Natural killer cell (primary cell): ENCODE measurements around the gene RNU1-2. TPM values are rescaled to one million over a fixed set of nuclear protein-coding genes. Genes with fewer than 3 reads are reported as not detected.
"Not testable (repeated sequence)": the region's sequence is repeated elsewhere in the genome, so short reads cannot be mapped to it uniquely, and the experiment has no call there.

Experiments used
- ATAC-seq, 3 donors: fragments of 150-1000 bp in 2 of 3; fragments of 200-7000 bp in 1 of 3; cut with Tn5 transposase; 1 replicate in 1 of 3; 2 replicates in 2 of 3; pipeline ENCODE4 v1.10.0; 2021; ENCODE audit warnings: mild to moderate bottlenecking in 2 of 3, moderate library complexity in 2 of 3
- DNase-seq, 2 donors: peaks; one replicate each; pipeline versions ENCODE4 v3.0.0 to v3.0.0-alpha.2; 2013 to 2021; ENCODE audit warnings: mixed read lengths in 1 of 2
- H3K27ac ChIP-seq: one replicate; pipeline ENCODE4 v1.5.1; 2013; ENCODE audit warnings: mild to moderate bottlenecking, low read length
- H3K27me3 ChIP-seq: one replicate; pipeline ENCODE4 v1.6.1; 2013; ENCODE audit warnings: low read length; ENCODE audit not compliant: control insufficient read depth, insufficient read depth
- H3K36me3 ChIP-seq: one replicate; pipeline ENCODE4 v1.6.1; 2013; ENCODE audit warnings: low read length; ENCODE audit not compliant: control insufficient read depth, insufficient read depth
- H3K4me1 ChIP-seq: one replicate; pipeline ENCODE4 v1.6.1; 2013; ENCODE audit warnings: low read length; ENCODE audit not compliant: control insufficient read depth, insufficient read depth
- H3K4me3 ChIP-seq: one replicate; pipeline ENCODE4 v1.5.1; 2013; ENCODE audit warnings: low read length
- H3K9me3 ChIP-seq: one replicate; pipeline ENCODE4 v1.6.1; 2013; ENCODE audit warnings: low read length; ENCODE audit not compliant: control insufficient read depth, insufficient read depth
- H3K27ac Mint-ChIP-seq, 2 donors: one replicate each; pipeline ENCODE4 v1.8.0; 2022; ENCODE audit warnings: mild to moderate bottlenecking in 2 of 2, mixed read lengths in 2 of 2, moderate library complexity in 1 of 2
- H3K27me3 Mint-ChIP-seq, 2 donors: one replicate each; pipeline ENCODE4 v1.8.0; 2022; ENCODE audit warnings: low read depth in 2 of 2, mixed read lengths in 2 of 2
- H3K36me3 Mint-ChIP-seq: one replicate; pipeline ENCODE4 v1.8.0; 2022; ENCODE audit warnings: mixed read lengths
- H3K4me1 Mint-ChIP-seq, 2 donors: one replicate each; pipeline ENCODE4 v1.8.0; 2022; ENCODE audit warnings: mixed read lengths in 2 of 2
- H3K4me3 Mint-ChIP-seq: one replicate; pipeline ENCODE4 v1.8.0; 2022; ENCODE audit warnings: mild to moderate bottlenecking, moderate library complexity, mixed read lengths
- H3K9me3 Mint-ChIP-seq, 2 donors: one replicate each; pipeline ENCODE4 v1.8.0; 2022; ENCODE audit warnings: mixed read lengths in 2 of 2
- WGBS: methylation state at CpG from one replicate; pipeline ENCODE4 v1.1.7; 2013; ENCODE audit warnings: missing lambda C conversion rate; ENCODE audit not compliant: insufficient coverage; 5-methylcytosine and 5-hydroxymethylcytosine counted together
- intact Hi-C: fragments of 100-400 bp; cut with micrococcal nuclease; formaldehyde crosslinking; loops from one replicate; pipeline ENCODE4 v1.14.2; 2022
- total RNA-seq, 4 donors: library from RNA; stranded (reverse); fragments of 120-200 nt in 1 of 4; gene quantifications; one replicate each; pipeline versions ENCODE4 v1.2.3 to v1.2.4, GENCODE V29; 2013 to 2022
- TF ChIP-seq, protein P1 (sequence below): fragments of 200-600 bp; IDR thresholded peaks from one replicate; pipeline ENCODE4 v1.8.0; 2022; ENCODE audit warnings: antibody characterized with exemption

The RNU1-2 gene
- total RNA-seq, 3 donors from 2014 or later (not counting 1 experiment from before 2014, with no cell fraction given) = 2,937 to 3,261 (median 3,038) TPM

DNA sequence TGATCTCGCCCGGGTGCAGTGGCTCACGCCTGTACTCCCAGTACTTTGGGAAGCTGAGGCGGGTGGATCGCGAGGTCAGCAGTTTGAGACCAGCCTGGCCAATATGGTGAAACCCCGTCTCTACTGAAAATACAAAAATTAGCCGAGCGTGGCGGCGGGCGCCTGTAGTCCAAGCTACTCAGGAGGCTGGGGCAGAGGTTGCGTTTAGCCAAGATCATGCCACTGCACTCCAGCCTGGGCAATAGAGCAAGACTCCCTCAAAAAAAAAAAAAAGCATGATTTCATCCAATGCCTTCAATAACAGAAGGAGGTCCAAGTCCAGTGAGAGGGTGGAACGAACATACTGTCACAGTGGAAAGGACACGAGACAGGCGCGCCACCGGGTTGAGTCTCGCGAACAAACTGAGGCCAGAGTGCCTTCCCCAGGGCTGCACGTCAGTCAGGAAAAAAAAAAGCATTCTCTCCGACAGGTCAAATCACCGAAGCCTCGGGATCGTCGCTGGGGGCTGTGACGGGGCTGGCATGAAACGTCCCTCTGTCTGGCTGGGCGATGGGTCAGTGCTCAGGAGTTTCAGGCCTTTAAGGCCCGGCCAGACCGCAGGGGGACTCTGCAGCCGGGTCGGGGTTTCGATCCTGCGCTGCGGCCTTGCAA, 17.5 kb downstream of the RNU1-2 start:
- H3K36me3 Mint-ChIP-seq = no peaks in the 10 kb centered on the region
- WGBS = 50% methylated on average over 36 of the region's 36 CpGs

DNA sequence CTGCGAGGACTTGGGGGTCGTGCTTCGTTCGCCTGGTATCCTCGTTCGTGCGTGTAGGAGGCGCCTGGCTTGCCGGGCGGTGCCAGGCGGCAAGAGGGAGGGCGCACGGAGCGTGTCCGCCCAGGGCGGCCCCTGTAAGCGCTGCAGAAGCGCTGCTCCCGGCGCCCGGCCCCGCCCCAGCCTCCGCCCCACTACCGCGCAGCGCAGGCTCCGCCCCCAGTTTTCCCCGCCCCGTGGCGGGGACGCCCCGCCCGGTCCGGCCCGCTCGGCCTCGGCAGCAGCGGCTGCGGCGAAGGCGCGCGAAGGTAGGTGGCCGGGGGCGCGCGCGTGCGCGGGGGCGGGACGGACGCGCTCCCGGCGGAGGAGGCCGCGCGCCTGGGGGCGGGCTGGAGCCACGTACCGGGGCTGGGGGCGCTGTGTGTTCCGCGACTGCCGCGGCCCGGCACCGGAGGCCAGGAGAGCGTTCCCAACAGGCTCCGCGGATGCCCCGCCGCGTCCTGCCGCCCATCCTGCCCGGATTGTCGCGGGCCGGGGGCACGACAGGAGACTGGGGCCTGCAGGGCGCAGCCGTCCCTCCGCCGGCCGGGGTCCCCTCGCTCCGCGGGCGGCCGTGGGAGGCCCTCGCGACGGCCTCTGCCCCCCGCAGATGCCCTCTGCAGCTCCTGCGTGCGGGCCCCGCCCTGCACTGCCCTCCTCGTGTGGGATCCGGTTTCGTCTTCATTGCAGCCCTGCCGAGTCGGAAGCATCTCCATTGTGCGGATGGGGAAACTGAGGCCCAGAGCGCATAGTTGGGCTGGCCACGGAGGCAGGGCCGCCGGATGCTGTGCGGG, 18.3 kb downstream of the RNU1-2 start:
- under 1% methylated on average over 109 of the region's 109 CpGs for WGBS
- Mint-ChIP-seq H3K36me3 (no peaks in the 10 kb centered on the region), H3K4me3 (peak overlapping the region; percentile 97), H3K27ac (peak overlapping the region; percentile 80 to 84), H3K27me3 (no peaks in the 10 kb centered on the region), H3K9me3 (no peaks in the 10 kb centered on the region), H3K4me1 (peaks cover 31 to 33% of the 10 kb centered on the region in 2 donors)
- Histone ChIP-seq H3K9me3 (no peaks in the 10 kb centered on the region), H3K27me3 (no peaks in the 10 kb centered on the region), H3K4me1 (peaks cover 25% of the 10 kb centered on the region), H3K36me3 (no peaks in the 10 kb centered on the region), H3K4me3 (peak overlapping the region; percentile 84), H3K27ac (peak overlapping the region; percentile 82)
- TF ChIP-seq, protein P1, sequence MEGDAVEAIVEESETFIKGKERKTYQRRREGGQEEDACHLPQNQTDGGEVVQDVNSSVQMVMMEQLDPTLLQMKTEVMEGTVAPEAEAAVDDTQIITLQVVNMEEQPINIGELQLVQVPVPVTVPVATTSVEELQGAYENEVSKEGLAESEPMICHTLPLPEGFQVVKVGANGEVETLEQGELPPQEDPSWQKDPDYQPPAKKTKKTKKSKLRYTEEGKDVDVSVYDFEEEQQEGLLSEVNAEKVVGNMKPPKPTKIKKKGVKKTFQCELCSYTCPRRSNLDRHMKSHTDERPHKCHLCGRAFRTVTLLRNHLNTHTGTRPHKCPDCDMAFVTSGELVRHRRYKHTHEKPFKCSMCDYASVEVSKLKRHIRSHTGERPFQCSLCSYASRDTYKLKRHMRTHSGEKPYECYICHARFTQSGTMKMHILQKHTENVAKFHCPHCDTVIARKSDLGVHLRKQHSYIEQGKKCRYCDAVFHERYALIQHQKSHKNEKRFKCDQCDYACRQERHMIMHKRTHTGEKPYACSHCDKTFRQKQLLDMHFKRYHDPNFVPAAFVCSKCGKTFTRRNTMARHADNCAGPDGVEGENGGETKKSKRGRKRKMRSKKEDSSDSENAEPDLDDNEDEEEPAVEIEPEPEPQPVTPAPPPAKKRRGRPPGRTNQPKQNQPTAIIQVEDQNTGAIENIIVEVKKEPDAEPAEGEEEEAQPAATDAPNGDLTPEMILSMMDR = no peak
- DNase-seq = peak; percentile 90 to 95
- intact Hi-C loops = loop anchor here (1.0 kb wide), 1 partner anchor 9 kb away; no protein-coding TSS in a partner anchor
- ATAC-seq = peak; percentile 95 to 99 (median 95)

More for the DNA sequence above, 17.5 kb downstream of the RNU1-2 start:
- TF ChIP-seq, protein P1 = no peak
- peak overlapping the region; percentile 84 for H3K4me3 Mint-ChIP-seq
- intact Hi-C loops = loop anchor here (1.0 kb wide), 1 partner anchor 8 kb away; no protein-coding TSS in a partner anchor
- no peaks in the 10 kb centered on the region for H3K9me3 ChIP-seq
- no peaks in the 10 kb centered on the region for H3K36me3 ChIP-seq
- H3K27ac ChIP-seq = peak overlapping the region; percentile 82
- ATAC-seq = no peak
- peak overlapping the region; percentile 73 to 84 for H3K27ac Mint-ChIP-seq
- no peaks in the 10 kb centered on the region for H3K27me3 ChIP-seq
- no peaks in the 10 kb centered on the region for H3K27me3 Mint-ChIP-seq
- H3K4me1 Mint-ChIP-seq = peaks cover 31 to 32% of the 10 kb centered on the region in 2 donors
- no peaks in the 10 kb centered on the region for H3K9me3 Mint-ChIP-seq
- H3K4me1 ChIP-seq = peaks cover 25% of the 10 kb centered on the region
- peak overlapping the region; percentile 84 for H3K4me3 ChIP-seq
- DNase-seq = no peak

DNA sequence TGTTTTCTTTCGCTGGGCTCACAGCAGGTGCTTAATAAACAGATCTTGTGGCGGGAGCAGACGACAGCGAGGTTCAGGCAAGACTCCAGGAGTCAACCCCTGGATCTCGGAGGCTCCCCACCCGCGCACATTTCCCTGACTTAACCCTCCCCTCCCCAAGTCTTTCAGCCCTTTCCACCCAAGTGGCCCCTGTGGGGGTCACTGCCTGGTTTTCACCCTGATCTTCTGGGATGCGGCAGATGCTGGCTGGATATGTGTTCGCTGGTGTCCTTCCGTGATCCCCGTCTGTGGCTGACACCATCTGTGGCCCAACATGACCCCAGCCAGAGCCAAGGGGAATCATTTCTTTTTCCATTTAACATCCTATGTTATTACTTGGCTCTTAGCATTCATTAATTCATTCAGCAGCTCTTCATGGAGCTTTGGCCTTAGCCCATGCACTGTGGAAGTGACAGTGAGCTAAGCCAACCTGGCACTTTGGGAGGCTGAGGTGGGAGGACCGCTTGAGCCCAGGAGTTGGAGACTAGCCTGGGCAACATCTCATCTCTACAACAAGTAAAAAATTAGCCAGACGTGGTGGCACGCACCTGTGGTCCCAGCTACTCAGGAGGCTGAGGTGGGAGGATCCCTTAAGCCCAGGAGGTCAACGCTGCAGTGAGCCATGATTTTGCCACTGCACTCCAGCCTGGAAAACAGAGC, 19.3 kb downstream of the RNU1-2 start:
- H3K27me3 ChIP-seq, H3K9me3 ChIP-seq, H3K27me3 Mint-ChIP-seq, ATAC-seq, H3K36me3 ChIP-seq, H3K36me3 Mint-ChIP-seq, H3K27ac ChIP-seq, intact Hi-C loops, H3K4me3 ChIP-seq, H3K9me3 Mint-ChIP-seq: not testable (repeated sequence)
- Mint-ChIP-seq H3K4me3 (peak overlapping the region; percentile 97), H3K27ac (peak overlapping the region; percentile 80 to 84), H3K4me1 (peaks cover 31% of the 10 kb centered on the region in 2 donors)
- DNase-seq = peak in 1 of 2 donors; percentile 21
- peaks cover 25% of the 10 kb centered on the region for H3K4me1 ChIP-seq
- WGBS = 78% methylated on average over 15 of the region's 15 CpGs

DNA sequence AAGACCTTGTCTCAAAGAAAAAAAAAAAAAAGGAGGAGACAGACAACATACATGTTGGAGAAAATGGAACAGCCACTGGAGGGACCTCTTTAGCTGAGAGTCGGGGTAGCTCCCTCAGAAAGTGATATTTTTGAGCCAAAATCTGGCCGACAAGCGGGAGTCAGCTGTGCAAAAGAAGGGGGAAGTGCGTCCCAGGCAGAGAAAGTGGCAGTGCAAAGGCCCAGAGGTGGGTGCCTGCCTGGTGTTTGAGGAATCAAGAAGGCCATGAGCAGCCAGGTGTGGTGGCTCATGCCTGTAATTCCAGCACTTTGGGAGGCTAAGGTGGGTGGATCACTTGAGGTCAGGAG, 19.8 kb downstream of the RNU1-2 start:
- intact Hi-C loops = no loop called here
- H3K36me3 Mint-ChIP-seq = no peaks in the 10 kb centered on the region
- Histone ChIP-seq H3K4me1 (peaks cover 25% of the 10 kb centered on the region), H3K36me3 (no peaks in the 10 kb centered on the region), H3K9me3 (no peaks in the 10 kb centered on the region), H3K27ac (no peak overlapping the region), H3K4me3 (no peak overlapping the region), H3K27me3 (no peaks in the 10 kb centered on the region)
- H3K9me3 Mint-ChIP-seq = no peaks in the 10 kb centered on the region
- no peak for DNase-seq
- TF ChIP-seq, protein P1 = no peak
- H3K27ac Mint-ChIP-seq = peak overlapping the region; percentile 80 to 84
- ATAC-seq = no peak
- 78% methylated on average over 4 of the region's 4 CpGs for WGBS
- H3K4me1 Mint-ChIP-seq = peaks cover 31% of the 10 kb centered on the region in 2 donors
- peak overlapping the region; percentile 97 for H3K4me3 Mint-ChIP-seq
- no peaks in the 10 kb centered on the region for H3K27me3 Mint-ChIP-seq

DNA sequence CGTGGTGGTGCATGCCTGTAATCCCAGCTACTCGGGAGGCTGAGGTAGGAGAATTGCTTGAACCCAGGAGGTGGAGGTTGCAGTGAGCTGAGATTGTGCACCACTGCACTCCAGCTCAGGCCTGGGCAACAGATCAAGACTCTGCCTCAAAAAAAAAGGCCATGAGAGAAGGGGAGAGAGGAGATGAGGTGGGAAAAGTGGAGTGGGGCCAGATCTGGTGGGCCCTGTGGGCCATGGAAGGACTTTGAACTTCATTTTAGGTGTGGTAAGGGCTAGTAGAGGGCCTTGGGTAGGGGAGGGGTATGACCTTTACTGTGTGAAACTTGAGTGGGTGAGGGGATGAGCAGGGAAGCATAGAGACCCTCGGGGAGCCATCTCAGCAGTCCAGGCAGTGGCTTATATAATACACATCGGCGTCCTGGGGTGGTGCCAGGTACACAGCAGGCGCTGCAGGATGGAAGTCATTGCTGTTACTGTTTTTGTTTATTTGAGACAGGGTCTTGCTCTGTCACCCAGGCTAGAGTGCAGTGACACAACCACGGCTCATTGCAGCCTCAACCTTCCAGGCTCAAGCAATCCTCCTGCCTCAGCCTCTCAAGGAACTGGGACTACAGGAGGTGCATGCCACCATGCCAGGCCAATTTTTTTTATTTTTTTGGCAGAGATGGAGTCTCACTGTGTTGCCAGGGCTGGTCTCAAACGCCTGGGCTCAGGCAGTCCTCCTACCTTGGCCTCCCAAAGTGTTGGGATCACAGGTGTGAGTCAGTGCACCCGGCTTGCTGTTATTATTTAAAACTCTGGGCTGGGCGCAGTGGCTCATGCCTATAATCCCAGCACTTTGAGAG, 20.5 kb downstream of the RNU1-2 start:
- ATAC-seq, intact Hi-C loops: not testable (repeated sequence)
- peaks cover 34 to 36% of the 10 kb centered on the region in 2 donors for H3K4me1 Mint-ChIP-seq

More for the DNA sequence above, 20.5 kb downstream of the RNU1-2 start:
- not testable (repeated sequence) for H3K4me3 ChIP-seq, H3K27me3 ChIP-seq, H3K9me3 Mint-ChIP-seq, DNase-seq, H3K36me3 ChIP-seq, H3K9me3 ChIP-seq, H3K27me3 Mint-ChIP-seq, H3K27ac ChIP-seq, H3K36me3 Mint-ChIP-seq
- peak overlapping the region; percentile 62 for H3K4me3 Mint-ChIP-seq
- H3K4me1 ChIP-seq = peaks cover 27% of the 10 kb centered on the region
- WGBS = 86% methylated on average over 10 of the region's 10 CpGs
- H3K27ac Mint-ChIP-seq = peak overlapping the region in 1 of 2 donors; percentile 84
